Measurements from ENCODE around the gene MAPK8IP3.
"Not testable (repeated sequence)": the region's sequence is repeated elsewhere in the genome, so short reads cannot be mapped to it uniquely, and the experiment has no call there.

MAPK8IP3 gene

DNA sequence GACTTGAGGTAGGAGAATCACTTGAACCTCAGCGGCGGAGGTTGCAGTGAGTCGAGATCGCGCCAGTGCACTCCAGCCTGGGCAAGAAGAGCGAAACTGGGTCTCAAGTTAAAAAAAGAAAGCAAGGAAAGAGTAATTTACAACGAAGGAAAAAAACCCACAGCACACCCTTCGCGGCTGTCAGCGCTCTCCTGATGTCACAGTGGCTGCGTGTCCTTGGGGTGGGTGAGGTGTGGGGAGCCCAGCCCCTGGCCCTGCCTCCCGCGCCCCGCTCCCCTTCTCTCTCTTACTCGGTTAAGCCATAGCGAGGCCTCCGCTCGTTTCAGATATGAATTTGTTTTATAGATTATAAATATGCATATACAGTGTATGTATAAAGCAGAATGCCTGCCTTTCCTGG is 28.7 kb upstream of the MAPK8IP3 start:
- no peak for DNase-seq (ENCODE audit: low spot score)

DNA sequence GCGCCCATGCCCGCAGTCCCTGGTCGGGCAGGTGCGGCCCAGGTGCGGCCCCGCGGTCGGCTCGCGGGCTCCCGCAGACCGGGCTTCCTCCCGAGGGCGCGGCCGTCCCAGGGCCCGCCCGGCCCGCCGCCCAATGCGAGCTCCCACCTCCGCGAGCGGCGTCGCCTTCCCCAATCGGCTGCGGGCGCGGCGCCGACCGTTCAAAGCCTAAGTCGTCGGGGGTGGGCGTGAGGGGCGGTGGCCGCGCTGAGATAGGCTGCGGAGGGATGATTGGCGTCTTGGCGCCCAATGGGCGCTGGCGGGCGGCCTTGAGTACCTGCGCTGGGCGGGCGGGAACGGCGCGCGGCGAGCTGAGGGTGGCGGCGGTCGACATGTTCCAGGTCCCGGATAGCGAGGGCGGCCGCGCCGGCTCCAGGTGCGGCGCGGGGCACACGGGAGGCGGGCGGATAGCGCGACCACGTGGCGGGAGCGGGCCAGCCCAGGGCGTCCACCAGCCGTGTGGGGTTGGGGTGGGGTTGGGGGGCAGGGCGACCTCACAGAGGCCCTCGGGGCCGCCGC is 28.0 kb upstream of the MAPK8IP3 start, which contains the start of gene JPT2:
TSS of gene JPT2 (plus strand) at position 338 of the 558 bp plus-strand sequence. CDS start at position 372, 34 bp downstream.
- peak; percentile 98 for DNase-seq (ENCODE audit: low spot score)

GRCh38 chr16:1678500-1679098 is 27.4 kb upstream of the MAPK8IP3 start:
- DNase-seq (ENCODE audit: low spot score) = peak; percentile 45

- DNase-seq (ENCODE audit: low spot score) = no peak
These were observed 25.6 kb upstream of the MAPK8IP3 start for GRCh38 chr16:1680361-1680760.

DNA sequence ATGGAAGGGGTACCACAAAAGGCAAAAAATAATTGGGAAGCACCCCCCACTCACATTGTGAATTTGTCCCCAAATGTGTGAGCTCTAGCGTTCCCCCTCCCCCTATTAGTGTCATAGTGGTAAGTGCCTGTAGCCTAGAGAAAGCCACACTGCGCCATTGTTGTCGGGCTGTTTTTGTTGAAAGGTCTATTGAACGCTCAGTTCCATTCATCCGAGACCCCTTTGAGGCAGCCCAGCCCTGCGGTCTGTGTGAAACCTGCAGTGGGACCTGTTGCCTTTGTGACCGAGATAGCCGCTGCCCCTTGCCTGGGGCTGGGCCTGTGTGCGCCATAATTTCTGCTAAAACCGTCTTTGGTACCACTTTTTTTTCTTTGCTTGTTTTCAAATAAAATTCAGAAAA is 25.0 kb upstream of the MAPK8IP3 start:
- DNase-seq (ENCODE audit: low spot score) = no peak

- DNase-seq (ENCODE audit: low spot score) = no peak
These were observed 18.3 kb upstream of the MAPK8IP3 start for GRCh38 chr16:1687427-1688316.

DNA sequence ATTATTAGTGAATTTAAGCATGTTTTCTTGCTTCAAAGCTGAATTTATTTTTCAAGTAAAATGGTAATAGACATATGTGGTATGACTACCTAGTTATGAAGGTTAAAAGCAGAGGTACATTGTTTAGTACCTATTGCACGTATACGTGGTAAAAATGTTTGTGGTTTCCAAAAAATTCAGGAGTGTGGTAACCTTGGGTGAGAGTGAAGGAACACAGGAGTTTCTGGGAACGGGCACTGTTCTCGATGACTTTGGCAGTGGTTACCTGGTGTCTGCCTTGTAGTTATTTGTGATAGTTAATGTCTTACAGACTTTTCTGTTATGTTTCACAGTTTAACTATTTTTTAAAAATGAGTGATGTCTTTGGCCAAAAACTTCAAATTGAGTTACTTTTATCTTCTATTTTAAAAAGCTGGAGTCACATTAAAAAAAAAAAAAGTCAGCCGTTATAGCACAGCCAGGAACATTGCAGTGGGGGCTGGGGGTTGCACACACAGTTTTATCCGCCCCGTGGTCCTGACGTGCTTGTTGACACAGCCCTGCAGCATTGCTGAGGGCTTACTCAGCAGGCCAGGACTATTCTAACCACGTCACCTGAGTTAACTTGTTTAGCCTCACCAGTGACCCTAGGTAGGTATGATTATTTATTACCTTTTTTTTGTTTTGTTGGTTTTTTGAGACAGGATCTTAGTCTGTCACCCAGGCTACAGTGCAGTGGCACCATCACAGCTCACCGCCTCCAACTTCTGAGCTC is 17.0 kb upstream of the MAPK8IP3 start:
- no peak for DNase-seq (ENCODE audit: low spot score)

DNA sequence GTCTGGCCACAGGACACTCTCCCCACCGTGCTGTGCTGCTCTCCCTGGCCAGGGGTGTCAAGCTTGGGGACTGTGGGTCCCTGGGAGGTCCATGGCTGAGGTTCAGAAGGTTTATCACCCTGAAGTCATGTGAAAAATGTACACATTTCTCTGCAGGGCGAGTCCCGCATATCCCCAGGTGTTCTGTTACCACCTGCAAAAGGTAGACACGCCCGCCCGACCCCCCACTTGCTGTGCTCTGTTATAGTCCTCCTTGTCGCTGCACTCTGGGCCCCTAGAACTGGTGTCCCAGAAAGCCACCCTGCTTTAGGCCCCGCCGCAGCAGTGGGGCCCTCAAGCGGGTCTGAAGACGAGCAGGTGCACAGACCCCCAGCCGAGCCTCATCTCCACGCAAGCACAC is 16.1 kb upstream of the MAPK8IP3 start:
- no peak for DNase-seq (ENCODE audit: low spot score)

DNA sequence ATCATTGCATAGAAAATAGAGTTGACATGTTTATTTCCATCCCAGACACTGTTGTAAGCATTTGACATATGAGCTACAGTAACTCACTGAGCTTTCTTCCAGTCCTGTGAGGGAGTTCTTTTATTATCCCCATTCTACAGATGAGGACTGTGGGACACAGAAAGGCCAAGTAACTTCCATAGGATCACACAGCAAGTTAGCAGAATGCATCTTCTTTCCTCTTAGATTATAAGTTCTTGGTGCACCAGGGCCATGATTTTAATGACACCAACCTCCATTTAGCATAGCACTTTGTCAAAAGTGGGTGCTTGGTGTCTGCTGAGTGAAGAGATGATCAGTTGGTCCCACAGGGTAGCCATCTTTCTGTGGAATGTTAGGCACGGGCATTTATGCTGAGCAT is 15.2 kb upstream of the MAPK8IP3 start:
- no peak for DNase-seq (ENCODE audit: low spot score)

GRCh38 chr16:1691276-1691675 is 14.7 kb upstream of the MAPK8IP3 start:
- peak; percentile 30 for DNase-seq (ENCODE audit: low spot score)

GRCh38 chr16:1691956-1692355 is 14.0 kb upstream of the MAPK8IP3 start:
- peak; percentile 13 for DNase-seq (ENCODE audit: low spot score)

DNA sequence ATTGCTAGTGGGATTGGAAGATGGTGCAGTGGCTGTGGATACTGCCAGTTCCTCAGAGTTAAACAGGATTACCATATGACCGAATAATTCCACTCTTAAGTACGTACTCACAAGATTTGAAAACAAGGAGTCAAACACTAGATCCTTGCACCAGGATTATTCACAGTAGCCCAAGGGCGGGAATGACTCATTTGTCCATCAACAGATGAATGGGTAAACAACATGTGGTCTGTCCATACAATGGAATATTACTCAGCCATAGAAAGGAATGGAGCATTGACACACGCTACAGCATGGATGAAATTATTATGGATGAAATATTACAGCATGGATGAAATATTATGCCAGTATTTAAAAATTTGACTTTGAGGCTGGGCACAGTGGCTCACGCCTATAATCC is 9.1 kb upstream of the MAPK8IP3 start:
- DNase-seq (ENCODE audit: low spot score) = no peak

- no peak for DNase-seq (ENCODE audit: low spot score)
These were observed 7.3 kb upstream of the MAPK8IP3 start for GRCh38 chr16:1698680-1699079.

DNA sequence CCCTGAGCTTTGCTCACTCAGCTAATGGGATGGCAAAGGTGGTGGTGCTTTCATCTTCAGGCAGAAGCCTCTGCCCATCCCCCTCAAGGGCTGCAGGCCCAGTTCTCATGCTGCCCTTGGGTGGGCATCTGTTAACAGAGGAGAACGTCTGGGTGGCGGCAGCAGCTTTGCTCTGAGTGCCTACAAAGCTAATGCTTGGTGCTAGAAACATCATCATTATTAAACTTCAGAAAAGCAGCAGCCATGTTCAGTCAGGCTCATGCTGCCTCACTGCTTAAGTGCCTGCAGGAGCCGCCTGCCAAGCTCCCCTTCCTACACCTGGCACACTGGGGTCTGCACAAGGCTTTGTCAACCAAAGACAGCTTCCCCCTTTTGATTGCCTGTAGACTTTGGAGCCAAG is 5.7 kb upstream of the MAPK8IP3 start:
- no peak for DNase-seq (ENCODE audit: low spot score)

DNA sequence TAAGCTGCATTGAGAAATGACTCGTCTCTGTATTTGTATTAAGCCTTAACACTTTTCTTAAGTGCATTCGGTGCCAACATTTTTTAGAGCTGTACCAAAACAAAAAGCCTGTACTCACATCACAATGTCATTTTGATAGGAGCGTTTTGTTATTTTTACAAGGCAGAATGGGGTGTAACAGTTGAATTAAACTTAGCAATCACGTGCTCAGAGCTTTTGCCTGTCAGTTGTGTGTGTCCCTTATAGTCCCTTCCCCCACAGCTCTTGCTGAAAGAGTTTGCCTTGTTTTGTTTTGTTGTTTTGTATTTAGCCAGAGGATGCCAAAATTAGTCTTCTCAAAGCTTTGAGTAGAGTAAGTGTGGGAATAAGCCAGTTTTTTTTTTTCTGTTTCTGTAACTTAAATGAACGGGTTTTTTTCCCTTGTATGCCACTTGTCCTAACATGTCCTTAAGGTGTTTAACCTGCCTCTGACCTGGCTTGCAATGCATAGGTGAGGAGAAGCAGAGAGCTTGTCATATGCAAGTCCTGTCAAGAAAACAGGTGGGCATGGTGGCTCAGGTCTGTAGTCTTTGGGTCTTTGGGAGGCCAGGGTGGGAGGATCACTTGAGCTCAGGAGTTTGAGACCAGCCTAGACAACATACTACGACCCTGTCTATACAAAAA is 4.6 kb upstream of the MAPK8IP3 start:
- DNase-seq (ENCODE audit: low spot score) = no peak

DNA sequence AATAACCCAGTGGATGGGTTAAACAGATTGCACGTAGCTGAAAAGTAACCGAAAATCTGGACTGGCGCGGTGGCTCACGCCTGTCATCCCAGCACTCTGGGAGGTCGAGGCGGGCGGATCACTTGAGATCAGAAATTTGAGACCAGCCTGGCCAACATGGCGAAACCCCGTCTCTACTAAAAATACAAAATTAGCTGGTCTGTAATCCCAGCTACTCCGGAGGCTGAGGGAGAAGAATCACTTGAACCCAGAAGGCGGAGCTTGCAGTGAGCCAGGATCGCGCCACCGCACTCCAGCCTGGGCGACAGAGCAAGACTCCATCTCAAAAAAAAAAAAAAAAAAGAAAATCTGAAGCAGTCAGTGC is 689 bp upstream of the MAPK8IP3 start:
- not testable (repeated sequence) for DNase-seq (ENCODE audit: low spot score)

DNA sequence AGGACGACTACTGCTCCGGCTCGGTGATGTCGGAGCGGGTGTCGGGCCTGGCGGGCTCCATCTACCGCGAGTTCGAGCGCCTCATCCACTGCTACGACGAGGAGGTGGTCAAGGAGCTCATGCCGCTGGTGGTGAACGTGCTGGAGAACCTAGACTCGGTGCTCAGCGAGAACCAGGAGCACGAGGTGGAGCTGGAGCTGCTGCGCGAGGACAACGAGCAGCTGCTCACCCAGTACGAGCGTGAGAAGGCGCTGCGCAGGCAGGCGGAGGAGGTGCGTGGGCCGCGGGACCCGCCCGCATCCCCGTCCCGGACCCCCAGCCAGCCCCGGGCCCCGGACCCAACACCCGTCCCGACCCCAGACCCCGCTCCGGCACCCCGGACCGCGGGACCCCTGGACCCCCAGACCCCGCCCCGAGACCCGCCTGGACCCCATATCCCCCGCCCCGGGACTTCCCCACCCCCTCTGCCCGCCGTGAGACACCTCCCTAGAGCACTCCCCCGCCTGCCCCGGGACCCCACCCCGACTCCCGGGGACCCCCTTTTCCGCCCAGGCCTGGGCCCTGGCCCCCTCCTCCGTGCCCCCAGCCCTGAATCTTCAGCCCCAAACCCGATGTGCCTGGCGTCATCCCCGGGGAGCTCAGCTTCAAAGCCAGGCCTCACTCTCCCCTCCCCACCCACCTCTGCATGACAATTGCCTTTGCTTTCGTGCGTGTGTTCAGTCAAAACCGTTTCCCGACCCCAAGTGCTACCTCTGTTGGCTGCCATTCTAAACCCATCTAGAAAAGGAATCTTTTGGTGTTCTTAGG is 594 bp downstream of the MAPK8IP3 start:
- peak; percentile 46 for DNase-seq (ENCODE audit: low spot score)

DNA sequence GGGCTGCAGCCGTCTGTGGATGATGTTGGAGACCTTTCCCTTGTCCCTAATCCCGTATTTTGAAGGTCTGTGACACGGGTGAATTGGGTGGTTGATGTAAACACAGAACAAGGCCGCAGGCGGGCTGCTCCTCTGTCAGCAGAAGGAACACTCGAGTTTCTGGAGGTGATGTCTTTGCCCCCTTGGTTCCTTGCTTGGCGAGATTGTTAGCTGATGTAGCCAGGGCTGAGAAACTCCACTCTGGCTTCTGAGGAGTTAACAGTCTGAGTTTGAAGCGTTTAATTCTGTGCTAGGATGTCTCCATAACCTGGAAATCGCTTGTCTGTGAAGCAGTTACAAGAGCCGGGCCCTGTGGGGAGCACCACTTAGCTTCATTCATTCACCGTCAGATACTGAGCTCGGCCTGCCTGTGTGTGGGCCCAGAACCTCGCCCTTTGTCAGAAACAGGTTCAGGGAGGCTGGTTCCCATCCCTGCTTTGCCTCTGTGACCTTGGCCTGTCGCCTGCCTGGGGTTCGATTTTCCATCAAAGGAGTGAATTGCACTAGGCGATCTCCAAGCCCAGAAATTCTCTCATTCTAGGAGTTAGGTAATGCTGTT is 1.3 kb downstream of the MAPK8IP3 start:
- peak; percentile 44 for DNase-seq (ENCODE audit: low spot score)

GRCh38 chr16:1708083-1708767 is 2.2 kb downstream of the MAPK8IP3 start:
- DNase-seq (ENCODE audit: low spot score) = no peak

GRCh38 chr16:1708768-1709180 is 2.8 kb downstream of the MAPK8IP3 start:
- no peak for DNase-seq (ENCODE audit: low spot score)
